HepG2 (cell line): Measurements from ENCODE around the gene SRSF7. TPM values are rescaled to one million over a fixed set of nuclear protein-coding genes. Genes with fewer than 3 reads are reported as not detected.

Experiments used
- BRF2 ChIP-seq: sonication (generic); formaldehyde crosslinking; IDR thresholded peaks from 2 replicates; pipeline ENCODE4 v1.8.1; 2022; ENCODE audit warnings: mild to moderate bottlenecking, missing genetic modification reagents
- CCAR2 ChIP-seq: fragments of 200-400 bp; formaldehyde crosslinking; optimal IDR thresholded peaks from 2 replicates; pipeline ENCODE3; 2018; ENCODE audit warnings: low read depth, mild to moderate bottlenecking, low read length, moderate library complexity
- CREBL2 ChIP-seq: sonication (generic); formaldehyde crosslinking; IDR thresholded peaks from 2 replicates; pipeline ENCODE4 v1.8.1; 2023; ENCODE audit warnings: missing genetic modification reagents, mild to moderate bottlenecking, borderline replicate concordance
- DR1 ChIP-seq: sonication (generic); formaldehyde crosslinking; IDR thresholded peaks from 2 replicates; pipeline ENCODE4 v1.8.0; 2021; ENCODE audit warnings: mild to moderate bottlenecking, missing genetic modification reagents, inconsistent platforms
- ELF3 ChIP-seq: IDR thresholded peaks from 2 replicates; pipeline ENCODE4 v1.6.1; 2016; ENCODE audit warnings: missing genetic modification reagents, missing compliant biosample characterization
- FOXO4 ChIP-seq: sonication (generic); formaldehyde crosslinking; conservative IDR thresholded peaks from 2 replicates; pipeline ENCODE4 v1.8.1; 2023; ENCODE audit warnings: missing genetic modification reagents
- LRRFIP1 ChIP-seq: sonication (generic); formaldehyde crosslinking; conservative IDR thresholded peaks from 2 replicates; pipeline ENCODE4 v1.4.0; 2020; ENCODE audit warnings: missing genetic modification reagents
- MAFG ChIP-seq: sonication (generic); formaldehyde crosslinking; IDR thresholded peaks from 2 replicates; pipeline ENCODE4 v1.5.1; 2020; ENCODE audit warnings: mild to moderate bottlenecking, missing genetic modification reagents
- MIER3 ChIP-seq: IDR thresholded peaks from 2 replicates; pipeline ENCODE4 v1.6.1; 2016; ENCODE audit warnings: missing compliant biosample characterization, borderline replicate concordance
- NFIC ChIP-seq: IDR thresholded peaks from 2 replicates; pipeline ENCODE4 v1.6.1; 2012; ENCODE audit warnings: mild to moderate bottlenecking, low read length, inconsistent platforms
- NR2F1 ChIP-seq, 2 experiments: fragments of 450-650 bp in 1 of 2; formaldehyde crosslinking in 1 of 2; IDR thresholded peaks; 2 replicates each; pipeline versions ENCODE4 v1.5.0 to v1.6.1; 2016 to 2020; ENCODE audit warnings: mild to moderate bottlenecking in 1 of 2, missing compliant biosample characterization in 1 of 2, missing genetic modification reagents in 1 of 2, moderate library complexity in 1 of 2
- PHB2 ChIP-seq: fragments of 450-650 bp; IDR thresholded peaks from 2 replicates; pipeline ENCODE4 v1.6.1; 2018; ENCODE audit not compliant: partially characterized antibody
- PLRG1 ChIP-seq: fragments of 450-650 bp; conservative IDR thresholded peaks from 2 replicates; pipeline ENCODE4 v1.6.1; 2016
- REPIN1 ChIP-seq: sonication (generic); formaldehyde crosslinking; IDR thresholded peaks from 2 replicates; pipeline ENCODE4 v1.8.0; 2022; ENCODE audit warnings: missing genetic modification reagents, low read depth, mild to moderate bottlenecking, borderline replicate concordance
- TBP ChIP-seq: sonication (generic); formaldehyde crosslinking; IDR thresholded peaks from 2 replicates; pipeline ENCODE4 v1.5.0; 2020; ENCODE audit warnings: missing genetic modification reagents
- WIZ ChIP-seq: sonication (generic); formaldehyde crosslinking; IDR thresholded peaks from 2 replicates; pipeline ENCODE4 v1.5.1; 2020; ENCODE audit warnings: mild to moderate bottlenecking, missing genetic modification reagents
- ZFP36 ChIP-seq: fragments of 150-350 bp; IDR thresholded peaks from 2 replicates; pipeline ENCODE4 v1.6.1; 2018; ENCODE audit warnings: borderline replicate concordance, low read length, low read depth; ENCODE audit not compliant: partially characterized antibody
- ZNF10 ChIP-seq: sonication (generic); formaldehyde crosslinking; IDR thresholded peaks from 2 replicates; pipeline ENCODE4 v1.4.0; 2020; ENCODE audit warnings: mild to moderate bottlenecking, low read depth, missing genetic modification reagents, borderline replicate concordance
- ZNF136 ChIP-seq: sonication (generic); formaldehyde crosslinking; IDR thresholded peaks from 2 replicates; pipeline ENCODE4 v1.8.1; 2022; ENCODE audit warnings: low read depth, mild to moderate bottlenecking, moderate library complexity, missing genetic modification reagents
- ZNF296 ChIP-seq: sonication (generic); formaldehyde crosslinking; conservative IDR thresholded peaks from 2 replicates; pipeline ENCODE4 v1.5.0; 2020; ENCODE audit warnings: mild to moderate bottlenecking, missing genetic modification reagents
- ZNF441 ChIP-seq: sonication (generic); formaldehyde crosslinking; IDR thresholded peaks from 2 replicates; pipeline ENCODE4 v1.7.0; 2021; ENCODE audit warnings: missing genetic modification reagents, borderline replicate concordance
- ZNF550 ChIP-seq: sonication (generic); formaldehyde crosslinking; IDR thresholded peaks from 2 replicates; pipeline ENCODE4 v1.4.0; 2020; ENCODE audit warnings: mild to moderate bottlenecking, missing genetic modification reagents, borderline replicate concordance
- ZNF589 ChIP-seq: sonication (generic); formaldehyde crosslinking; conservative IDR thresholded peaks from 2 replicates; pipeline ENCODE4 v1.8.0; 2022; ENCODE audit warnings: mild to moderate bottlenecking, moderate library complexity, missing genetic modification reagents
- ZNF598 ChIP-seq: sonication (generic); formaldehyde crosslinking; IDR thresholded peaks from 2 replicates; pipeline ENCODE4 v1.5.1; 2020; ENCODE audit warnings: mild to moderate bottlenecking, missing genetic modification reagents, borderline replicate concordance
- polyA plus RNA-seq, 8 experiments: library from polyadenylated mRNA; depleted of rRNA in 3 of 8; stranded (reverse) in 7 of 8; unstranded in 1 of 8; fragments of >200 nt; fragmentation: Illumina TruSeq in 4 of 8; extraction: Trizol in 4 of 8; gene quantifications; 2 replicates each; pipeline versions ENCODE4 v1.2.1 to v1.2.3, GENCODE V29; 2011 to 2016; ENCODE audit warnings: low read depth in 4 of 8, missing spikeins in 1 of 8, mixed read lengths in 1 of 8; ENCODE audit not compliant: insufficient read depth in 1 of 8
- total RNA-seq, 5 experiments: library from RNA; depleted of rRNA; stranded (reverse); fragments of >200 nt; fragmentation: Illumina TruSeq; extraction: Trizol; gene quantifications; 2 replicates each; pipeline ENCODE4 v1.2.3, GENCODE V29; 2016; ENCODE audit warnings: low read depth in 1 of 5

The SRSF7 gene
- total and polyA plus RNA-seq, 2 of the 13 experiments (the other 11 are each of a cell fraction or from before 2014, with no cell fraction given) = 172 to 275 TPM

- TF ChIP-seq REPIN1 (CRISPR knock-in tag) (peak; percentile 98), BRF2 (CRISPR knock-in tag) (0 out of 2 replicates have a peak, but pooled peaks have one; percentile 84), NR2F1 (CRISPR knock-in tag; IDR thresholded peaks at IDR 0.05) (no peak), NFIC (no peak), WIZ (CRISPR knock-in tag) (no peak), PHB2 (no peak), ZNF589 (peak; percentile 92; the same call in 1 of the 2 replicates), ZFP36 (no peak), ZNF598 (CRISPR knock-in tag) (peak; percentile 99), ZNF441 (CRISPR knock-in tag) (peak; percentile 75; the same call in 1 of the 2 replicates), CREBL2 (CRISPR knock-in tag) (peak; percentile 95), MAFG (no peak), ZNF296 (CRISPR knock-in tag) (peak; percentile 93), MIER3 (peak; percentile 86), LRRFIP1 (CRISPR knock-in tag) (peak; percentile 50; the same call in 1 of the 2 replicates), CCAR2 (no peak), PLRG1 (no peak), DR1 (CRISPR knock-in tag) (peak; percentile 96), ZNF136 (peak; percentile 62; the same call in 1 of the 2 replicates), ELF3 (CRISPR knock-in tag) (peak; percentile 99), TBP (CRISPR knock-in tag) (no peak), ZNF550 (CRISPR knock-in tag) (no peak), ZNF10 (no peak), FOXO4 (peak; percentile 96; the same call in 1 of the 2 replicates)
These were observed at the start of gene SRSF7 (continued) for GRCh38 chr2:38750891-38751595.
